Pancreas (tissue), 10 donors: ENCODE data around the gene TUBGCP3. TPM values are rescaled to one million over a fixed set of nuclear protein-coding genes. Genes with fewer than 3 reads are reported as not detected.

ENCODE experiments used
- ATAC-seq, 4 donors: fragments of 200-7000 bp; cut with Tn5 transposase; one replicate each; pipeline versions ENCODE4 v1.8.0 to v1.9.1; 2020; ENCODE audit warnings: mild to moderate bottlenecking in 4 of 4, moderate library complexity in 4 of 4
- DNase-seq, 6 donors: peaks; one replicate each; pipeline ENCODE4 v3.0.0-alpha.2; 2020
- FAIRE-seq: peaks from 2 replicates; lab custom pipeline; 2012; peaks lifted over from hg19 to GRCh38; lab: Jason Lieb, UNC
- H3K27ac ChIP-seq, 4 donors: fragments of 200-600 bp; sonication (generic); 1 replicate in 3 of 4; 2 replicates in 1 of 4; pipeline versions ENCODE4 v1.5.0 to v1.8.0; 2020
- H3K27me3 ChIP-seq, 4 donors: fragments of 200-600 bp; one replicate each; pipeline ENCODE4 v1.8.0; 2021
- H3K36me3 ChIP-seq, 3 donors: fragments of 200-600 bp; sonication (generic) in 1 of 3; one replicate each; pipeline versions ENCODE4 v1.5.0 to v1.8.0; 2020 to 2021
- H3K4me1 ChIP-seq, 3 donors: fragments of 200-600 bp; one replicate each; pipeline ENCODE4 v1.8.0; 2021
- H3K4me3 ChIP-seq, 4 donors: fragments of 200-600 bp; sonication (generic) in 2 of 4; one replicate each; pipeline versions ENCODE4 v1.5.0 to v1.8.0; 2020 to 2021
- H3K9me3 ChIP-seq, 4 donors: fragments of 200-600 bp; one replicate each; pipeline ENCODE4 v1.8.0; 2021
- CTCF ChIP-seq, 4 donors: fragments of 200-600 bp; sonication (generic) in 3 of 4; IDR thresholded peaks; one replicate each; pipeline versions ENCODE4 v1.5.0 to v1.8.0; 2021; ENCODE audit warnings: antibody characterized with exemption in 4 of 4
- WGBS, 2 donors: extraction: QIAGEN DNeasy Blood & Tissue Kit; methylation state at CpG; one replicate each; pipeline ENCODE4 v1.1.7; 2013; 5-methylcytosine and 5-hydroxymethylcytosine counted together
- intact Hi-C, 3 donors: fragments of 100-400 bp; cut with DNase I; formaldehyde crosslinking; loops; one replicate each; pipeline versions ENCODE4 v1.11.1 to v1.14.2; 2022
- polyA plus RNA-seq, 2 donors: library from polyadenylated mRNA; stranded (reverse); fragments of 200-250 nt; gene quantifications; one replicate each; pipeline ENCODE4 v1.2.3, GENCODE V29; 2013
- total RNA-seq, 6 donors: library from RNA; stranded (reverse); fragmentation: NEBNext Ultra II Directional in 4 of 6; extraction: Animal tissue kit (Norgen Biotek cat#: 25700) in 4 of 6; gene quantifications; one replicate each; pipeline versions ENCODE4 v1.2.1 to v1.2.4, GENCODE V29; 2021 to 2023
- donor health status: healthy with polysubstance abuse.
- donor health status: DM: no; HTN: no; CAD: no; lungs with moderate emphysema.
- donor health status: DM: no; HTN: no; CAD: no.
- donor health status: control.
- donor health status: control.
- donor health status: Bipolar disorder and iron deficiency.
- donor health status: DM: yes; HTN: yes; CAD: no.
- donor health status: DM: no; HTN: no; CAD: no.
- donor health status: DM: no; HTN: no; CAD: no.
- donor health status: DM: yes; HTN: yes; CAD: no.

TUBGCP3 gene
- total and polyA plus RNA-seq, 8 donors: 6.3 to 20.2 (median 12.6) TPM

- intact Hi-C loops: no loop called here
- TF ChIP-seq CTCF (IDR thresholded peaks at IDR 0.05): no peak
- H3K9me3 ChIP-seq: no peaks in the 10 kb centered on the region
- no peak overlapping the region for H3K4me3 ChIP-seq
- H3K4me1 ChIP-seq: no peaks in the 10 kb centered on the region
- H3K36me3 ChIP-seq: no peaks in the 10 kb centered on the region
- no peak for FAIRE-seq
- no peak for ATAC-seq
- H3K27ac ChIP-seq: no peak overlapping the region
- peak in 1 of 6 donors; percentile 47 for DNase-seq
- H3K27me3 ChIP-seq: no peaks in the 10 kb centered on the region
- WGBS, 2 donors: 82 to 92% methylated on average over 40 of the region's 40 CpGs
These were observed 121.6 kb downstream of the TUBGCP3 start for GRCh38 chr13:112466132-112467058.

- whole genome bisulfite sequencing, 2 donors: 76 to 83% methylated on average over 35 of the region's 35 CpGs
- Histone ChIP-seq H3K36me3 (no peaks in the 10 kb centered on the region), H3K27ac (no peak overlapping the region), H3K27me3 (no peaks in the 10 kb centered on the region), H3K4me3 (no peak overlapping the region), H3K4me1 (no peaks in the 10 kb centered on the region), H3K9me3 (no peaks in the 10 kb centered on the region)
- no peak for ATAC-seq
- no peak for TF ChIP-seq CTCF (IDR thresholded peaks at IDR 0.05)
- no peak for FAIRE-seq
- peak in 1 of 6 donors; percentile 36 for DNase-seq
- intact Hi-C loops: no loop called here
These were observed 122.5 kb downstream of the TUBGCP3 start for GRCh38 chr13:112465251-112466131.

GRCh38 chr13:112464720-112465119 is 123.2 kb downstream of the TUBGCP3 start:
- no peak overlapping the region for H3K27ac ChIP-seq
- intact Hi-C loops: no loop called here
- H3K4me3 ChIP-seq: no peak overlapping the region
- 84 to 92% methylated on average over 14 of the region's 14 CpGs for WGBS, 2 donors
- H3K9me3 ChIP-seq: no peaks in the 10 kb centered on the region
- no peaks in the 10 kb centered on the region for H3K36me3 ChIP-seq
- TF ChIP-seq CTCF (IDR thresholded peaks at IDR 0.05): no peak
- no peak for FAIRE-seq
- no peaks in the 10 kb centered on the region for H3K4me1 ChIP-seq
- ATAC-seq: no peak
- DNase-seq: peak in 1 of 6 donors; percentile 15
- H3K27me3 ChIP-seq: no peaks in the 10 kb centered on the region

GRCh38 chr13:112462408-112462807 is 125.5 kb downstream of the TUBGCP3 start:
- Histone ChIP-seq H3K27ac (no peak overlapping the region), H3K36me3 (no peaks in the 10 kb centered on the region), H3K9me3 (no peaks in the 10 kb centered on the region), H3K4me1 (no peaks in the 10 kb centered on the region), H3K4me3 (no peak overlapping the region), H3K27me3 (no peaks in the 10 kb centered on the region)
- ATAC-seq: no peak
- FAIRE-seq: no peak
- intact Hi-C loops: no loop called here
- DNase-seq: no peak
- no peak for TF ChIP-seq CTCF (IDR thresholded peaks at IDR 0.05)
- WGBS, 2 donors: 84 to 88% methylated on average over 5 of the region's 5 CpGs
